GM10266 (cell line): ENCODE results near the gene SYPL1.
A peak's percentile ranks its signal among the peaks of the same experiment; 100 is the strongest.

Experiments used
- DNase-seq: peaks from one replicate; pipeline ENCODE4 v3.0.0; 2012; ENCODE audit errors: extremely low spot score
- CTCF ChIP-seq: IDR thresholded peaks from 2 replicates; pipeline ENCODE4 v1.5.1; 2012; ENCODE audit warnings: mild to moderate bottlenecking, low read depth; ENCODE audit not compliant: control insufficient read depth, insufficient read depth; ENCODE audit errors: missing control alignments

Gene SYPL1

GRCh38 chr7:106071356-106071998 is 40.6 kb downstream of the SYPL1 start:
- no peak for TF ChIP-seq CTCF
- peak; percentile 79 for DNase-seq

GRCh38 chr7:106070567-106071254 is 41.4 kb downstream of the SYPL1 start:
- DNase-seq, result no peak
- TF ChIP-seq CTCF, result no peak

- TF ChIP-seq CTCF, result no peak
- no peak for DNase-seq
Measured at GRCh38 chr7:106070201-106070551, 41.9 kb downstream of the SYPL1 start.

- DNase-seq, result no peak
- TF ChIP-seq CTCF, result no peak
Measured at GRCh38 chr7:106069471-106070200, 42.5 kb downstream of the SYPL1 start.

- no peak for DNase-seq
- TF ChIP-seq CTCF, result no peak
Measured at GRCh38 chr7:106068986-106069385, 43.1 kb downstream of the SYPL1 start.

GRCh38 chr7:106068538-106068961 is 43.6 kb downstream of the SYPL1 start:
- no peak for DNase-seq
- TF ChIP-seq CTCF, result no peak

- no peak for TF ChIP-seq CTCF
Measured at GRCh38 chr7:106067678-106068077, 44.4 kb downstream of the SYPL1 start.

More at GRCh38 chr7:106067678-106068077, 44.4 kb downstream of the SYPL1 start:
- DNase-seq, result no peak
